Mesenchymal stem cell (in vitro differentiated cells and primary cell): ENCODE results near the gene PSMD11.

Experiments used
- DNase-seq: peaks from one replicate; pipeline ENCODE4 v3.0.0-alpha.2; 2013
- H2AFZ ChIP-seq: one replicate; pipeline ENCODE4 v1.6.1; 2013; ENCODE audit warnings: low read depth, mild to moderate bottlenecking, control low read depth, inconsistent platforms, low read length, moderate library complexity
- H2AK5ac ChIP-seq: 2 replicates; pipeline ENCODE4 v1.6.1; 2013; ENCODE audit warnings: low read length, moderate library complexity, mild to moderate bottlenecking, inconsistent platforms; ENCODE audit not compliant: severe bottlenecking
- H2BK120ac ChIP-seq: one replicate; pipeline ENCODE4 v1.6.1; 2013; ENCODE audit warnings: low read depth, mild to moderate bottlenecking, inconsistent platforms, low read length, moderate library complexity
- H2BK12ac ChIP-seq, 2 experiments: one replicate each; pipeline ENCODE4 v1.6.1; 2013; ENCODE audit warnings: inconsistent platforms in 2 of 2, low read length in 2 of 2, mild to moderate bottlenecking in 2 of 2, moderate library complexity in 2 of 2, control low read depth in 1 of 2
- H2BK15ac ChIP-seq: one replicate; pipeline ENCODE4 v1.6.1; 2013; ENCODE audit warnings: mild to moderate bottlenecking, low read depth, inconsistent platforms; ENCODE audit not compliant: poor library complexity, severe bottlenecking
- H2BK5ac ChIP-seq: 2 replicates; pipeline ENCODE4 v1.6.1; 2013; ENCODE audit warnings: low read depth, mild to moderate bottlenecking, low read length, control low read depth, inconsistent platforms; ENCODE audit not compliant: poor library complexity, severe bottlenecking
- H3K14ac ChIP-seq, 2 experiments: one replicate each; pipeline ENCODE4 v1.6.1; 2013; ENCODE audit warnings: inconsistent platforms in 2 of 2, low read length in 2 of 2, control low read depth in 1 of 2, mild to moderate bottlenecking in 1 of 2, moderate library complexity in 1 of 2
- H3K18ac ChIP-seq, 2 experiments: one replicate each; pipeline ENCODE4 v1.6.1; 2013; ENCODE audit warnings: inconsistent platforms in 2 of 2, low read length in 2 of 2, control low read depth in 1 of 2, low read depth in 1 of 2, mild to moderate bottlenecking in 1 of 2
- H3K23ac ChIP-seq, 2 experiments: one replicate each; pipeline ENCODE4 v1.6.1; 2013; ENCODE audit warnings: inconsistent platforms in 2 of 2, low read length in 2 of 2, mild to moderate bottlenecking in 2 of 2, moderate library complexity in 2 of 2, control low read depth in 1 of 2
- H3K27ac ChIP-seq: 2 replicates; pipeline ENCODE4 v1.5.1; 2013; ENCODE audit warnings: mild to moderate bottlenecking, moderate library complexity, low read length, control low read depth, inconsistent platforms; ENCODE audit not compliant: poor library complexity, severe bottlenecking
- H3K27me3 ChIP-seq, 2 experiments: 2 replicates each; pipeline versions ENCODE4 v1.6.1 to v1.7.0; 2013; ENCODE audit warnings: low read length in 2 of 2, mild to moderate bottlenecking in 2 of 2, moderate library complexity in 2 of 2, control low read depth in 1 of 2, inconsistent platforms in 1 of 2; ENCODE audit not compliant: control insufficient read depth in 1 of 2, insufficient read depth in 1 of 2
- H3K36me3 ChIP-seq, 2 experiments: 2 replicates each; pipeline versions ENCODE4 v1.6.1 to v1.7.0; 2013; ENCODE audit warnings: low read length in 2 of 2, control low read depth in 1 of 2, inconsistent platforms in 1 of 2, low read depth in 1 of 2, mild to moderate bottlenecking in 1 of 2; ENCODE audit not compliant: insufficient read depth in 2 of 2, control insufficient read depth in 1 of 2
- H3K4ac ChIP-seq, 2 experiments: one replicate each; pipeline ENCODE4 v1.6.1; 2013; ENCODE audit warnings: inconsistent platforms in 2 of 2, low read length in 2 of 2, mild to moderate bottlenecking in 2 of 2, moderate library complexity in 2 of 2, control low read depth in 1 of 2, low read depth in 1 of 2
- H3K4me1 ChIP-seq: 2 replicates; pipeline ENCODE4 v1.6.1; 2013; ENCODE audit warnings: low read depth, low read length, control low read depth; ENCODE audit not compliant: control insufficient read depth, insufficient read depth
- H3K4me2 ChIP-seq: 2 replicates; pipeline ENCODE4 v1.6.1; 2013; ENCODE audit warnings: low read length, mild to moderate bottlenecking, inconsistent platforms; ENCODE audit not compliant: poor library complexity, severe bottlenecking
- H3K4me3 ChIP-seq, 2 experiments: 2 replicates each; pipeline versions ENCODE4 v1.5.1 to v1.7.0; 2013; ENCODE audit warnings: low read length in 2 of 2, mild to moderate bottlenecking in 2 of 2, control low read depth in 1 of 2, low read depth in 1 of 2; ENCODE audit not compliant: insufficient read depth in 1 of 2
- H3K79me1 ChIP-seq: replicated peaks from 2 replicates; pipeline ENCODE4 v1.6.1; 2013; ENCODE audit warnings: mild to moderate bottlenecking, control low read depth, low read length, inconsistent platforms; ENCODE audit not compliant: poor library complexity, severe bottlenecking
- H3K9ac ChIP-seq: 2 replicates; pipeline ENCODE4 v1.7.0; 2013; ENCODE audit warnings: mild to moderate bottlenecking, low read length, moderate library complexity
- H3K9me3 ChIP-seq: 2 replicates; pipeline ENCODE4 v1.7.0; 2013; ENCODE audit warnings: mild to moderate bottlenecking, low read length; ENCODE audit not compliant: control insufficient read depth
- H4K8ac ChIP-seq: one replicate; pipeline ENCODE4 v1.6.1; 2013; ENCODE audit warnings: inconsistent platforms, mild to moderate bottlenecking, low read length, moderate library complexity
- H4K91ac ChIP-seq: one replicate; pipeline ENCODE4 v1.6.1; 2013; ENCODE audit warnings: mild to moderate bottlenecking, low read length, inconsistent platforms
- WGBS: methylation state at CpG from one replicate; pipeline ENCODE4 v1.1.7; 2013; ENCODE audit warnings: mixed read lengths; 5-methylcytosine and 5-hydroxymethylcytosine counted together

Gene PSMD11

DNA sequence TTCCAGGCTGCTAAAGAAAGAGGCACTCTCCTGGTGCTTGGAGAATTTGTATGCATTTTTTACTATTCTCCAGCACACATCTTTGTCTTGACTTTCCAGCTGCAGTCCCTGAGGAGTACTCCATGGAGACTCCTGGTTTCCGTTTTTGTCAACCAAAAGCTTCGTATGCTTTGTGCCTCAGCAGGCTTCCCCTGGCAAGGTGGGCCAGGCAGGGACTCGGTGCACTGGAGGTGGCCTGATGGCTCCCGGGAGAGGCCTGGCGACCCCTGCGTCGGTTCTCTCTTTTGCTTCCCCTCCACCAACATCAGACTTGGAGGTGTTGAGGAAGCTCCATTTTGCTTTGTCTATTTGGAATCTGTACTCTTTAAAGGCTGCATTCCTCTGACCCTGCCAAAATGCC lies 66.2 kb downstream of the PSMD11 start:
- no peak overlapping the region for H3K18ac ChIP-seq
- H2BK15ac ChIP-seq: no peak overlapping the region
- H4K91ac ChIP-seq: no peak overlapping the region
- H3K4me2 ChIP-seq: no peak overlapping the region
- H3K4ac ChIP-seq: no peak overlapping the region
- peaks cover 3% of the 10 kb centered on the region for H3K4me1 ChIP-seq
- no peak overlapping the region for H2AK5ac ChIP-seq
- H3K79me1 ChIP-seq: no peaks in the 10 kb centered on the region
- no peaks in the 10 kb centered on the region for H3K27me3 ChIP-seq
- no peak overlapping the region for H3K4me3 ChIP-seq
- H3K9ac ChIP-seq: no peak overlapping the region
- H2BK12ac ChIP-seq: no peak overlapping the region
- no peak overlapping the region for H2BK120ac ChIP-seq
- peaks cover 0 to 4% of the 10 kb centered on the region in 2 experiments for H3K36me3 ChIP-seq
- no peak overlapping the region for H2BK5ac ChIP-seq
- WGBS: 91% methylated on average over 7 of the region's 7 CpGs
- H3K27ac ChIP-seq: no peak overlapping the region
- H3K9me3 ChIP-seq: no peaks in the 10 kb centered on the region
- H4K8ac ChIP-seq: no peak overlapping the region
- H3K23ac ChIP-seq: no peak overlapping the region
- no peak for DNase-seq
- no peak overlapping the region for H3K14ac ChIP-seq
- no peak overlapping the region for H2AFZ ChIP-seq

GRCh38 chr17:32512328-32512727 lies 68.0 kb downstream of the PSMD11 start:
- Histone ChIP-seq H3K36me3 (peaks cover 0 to 4% of the 10 kb centered on the region in 2 experiments), H3K18ac (no peak overlapping the region), H3K4me2 (no peak overlapping the region), H2BK12ac (no peak overlapping the region), H3K23ac (no peak overlapping the region), H3K14ac (peak overlapping the region in 1 of 2 experiments; percentile 19), H3K27ac (no peak overlapping the region), H4K8ac (no peak overlapping the region), H3K4ac (peak overlapping the region in 1 of 2 experiments; percentile 13), H3K9me3 (no peaks in the 10 kb centered on the region), H2AK5ac (no peak overlapping the region), H3K4me3 (no peak overlapping the region), H3K4me1 (peaks cover 3% of the 10 kb centered on the region), H2BK120ac (no peak overlapping the region), H2BK15ac (no peak overlapping the region), H3K27me3 (no peaks in the 10 kb centered on the region), H2BK5ac (no peak overlapping the region), H3K79me1 (no peaks in the 10 kb centered on the region), H3K9ac (no peak overlapping the region), H2AFZ (no peak overlapping the region), H4K91ac (no peak overlapping the region)
- 95% methylated on average over 2 of the region's 2 CpGs for WGBS
- DNase-seq: no peak

GRCh38 chr17:32513579-32513978 lies 69.3 kb downstream of the PSMD11 start:
- H2AK5ac ChIP-seq: no peak overlapping the region
- peaks cover 0 to 4% of the 10 kb centered on the region in 2 experiments for H3K36me3 ChIP-seq
- 100% methylated on average over 1 of the region's 3 CpGs for WGBS

GRCh38 chr17:32514606-32515005 lies 70.3 kb downstream of the PSMD11 start:
- DNase-seq: no peak
- Histone ChIP-seq H3K18ac (no peak overlapping the region), H3K27ac (no peak overlapping the region), H3K79me1 (no peaks in the 10 kb centered on the region), H3K4me3 (no peak overlapping the region), H3K9ac (no peak overlapping the region), H3K9me3 (no peaks in the 10 kb centered on the region), H3K23ac (no peak overlapping the region), H2BK5ac (no peak overlapping the region), H3K36me3 (no peaks in the 10 kb centered on the region), H3K4ac (no peak overlapping the region), H4K8ac (no peak overlapping the region), H3K4me1 (peaks cover 11% of the 10 kb centered on the region), H2AK5ac (no peak overlapping the region), H3K27me3 (no peaks in the 10 kb centered on the region), H2BK120ac (no peak overlapping the region), H2BK12ac (no peak overlapping the region), H2BK15ac (no peak overlapping the region), H4K91ac (no peak overlapping the region), H3K4me2 (no peak overlapping the region), H3K14ac (no peak overlapping the region), H2AFZ (no peak overlapping the region)
- WGBS: 96% methylated on average over 4 of the region's 4 CpGs

More at GRCh38 chr17:32513579-32513978, 69.3 kb downstream of the PSMD11 start:
- H3K9ac ChIP-seq: no peak overlapping the region
- H3K14ac ChIP-seq: no peak overlapping the region
- no peak overlapping the region for H3K4ac ChIP-seq
- DNase-seq: no peak
- peaks cover 5% of the 10 kb centered on the region for H3K4me1 ChIP-seq
- no peak overlapping the region for H4K91ac ChIP-seq
- H3K79me1 ChIP-seq: no peaks in the 10 kb centered on the region
- no peak overlapping the region for H3K27ac ChIP-seq
- H3K27me3 ChIP-seq: no peaks in the 10 kb centered on the region
- no peak overlapping the region for H3K4me3 ChIP-seq
- no peak overlapping the region for H2BK15ac ChIP-seq
- H2BK12ac ChIP-seq: no peak overlapping the region
- no peak overlapping the region for H2AFZ ChIP-seq
- no peak overlapping the region for H3K23ac ChIP-seq
- no peak overlapping the region for H4K8ac ChIP-seq
- H3K18ac ChIP-seq: no peak overlapping the region
- H2BK120ac ChIP-seq: no peak overlapping the region
- no peak overlapping the region for H3K4me2 ChIP-seq
- no peak overlapping the region for H2BK5ac ChIP-seq
- no peaks in the 10 kb centered on the region for H3K9me3 ChIP-seq
